GM19467 (cell line): ENCODE data around the gene ZMIZ1.

Source experiments
- ATAC-seq: cut with Tn5 transposase; IDR thresholded peaks from one replicate; pipeline ENCODE4 v1.9.1; 2021; ENCODE audit warnings: mild to moderate bottlenecking, moderate library complexity; ENCODE audit not compliant: unreplicated experiment

The ZMIZ1 gene

DNA sequence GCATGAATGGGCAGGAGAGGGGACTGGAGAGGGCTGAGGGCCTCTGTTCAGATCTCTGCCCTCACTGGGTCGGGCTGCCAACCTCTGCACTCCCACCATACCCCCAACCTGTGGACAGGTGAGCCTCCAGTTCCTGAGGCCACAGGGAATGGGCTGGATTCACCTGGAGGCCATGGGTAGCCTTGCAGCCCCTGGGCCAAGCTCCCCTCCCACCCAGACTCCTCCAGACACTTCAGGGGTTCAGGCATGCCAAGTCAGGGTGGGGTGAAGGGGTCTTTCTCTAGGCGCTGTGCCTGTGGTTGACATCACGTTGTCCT is 80.5 kb downstream of the ZMIZ1 start:
- no peak for ATAC-seq

DNA sequence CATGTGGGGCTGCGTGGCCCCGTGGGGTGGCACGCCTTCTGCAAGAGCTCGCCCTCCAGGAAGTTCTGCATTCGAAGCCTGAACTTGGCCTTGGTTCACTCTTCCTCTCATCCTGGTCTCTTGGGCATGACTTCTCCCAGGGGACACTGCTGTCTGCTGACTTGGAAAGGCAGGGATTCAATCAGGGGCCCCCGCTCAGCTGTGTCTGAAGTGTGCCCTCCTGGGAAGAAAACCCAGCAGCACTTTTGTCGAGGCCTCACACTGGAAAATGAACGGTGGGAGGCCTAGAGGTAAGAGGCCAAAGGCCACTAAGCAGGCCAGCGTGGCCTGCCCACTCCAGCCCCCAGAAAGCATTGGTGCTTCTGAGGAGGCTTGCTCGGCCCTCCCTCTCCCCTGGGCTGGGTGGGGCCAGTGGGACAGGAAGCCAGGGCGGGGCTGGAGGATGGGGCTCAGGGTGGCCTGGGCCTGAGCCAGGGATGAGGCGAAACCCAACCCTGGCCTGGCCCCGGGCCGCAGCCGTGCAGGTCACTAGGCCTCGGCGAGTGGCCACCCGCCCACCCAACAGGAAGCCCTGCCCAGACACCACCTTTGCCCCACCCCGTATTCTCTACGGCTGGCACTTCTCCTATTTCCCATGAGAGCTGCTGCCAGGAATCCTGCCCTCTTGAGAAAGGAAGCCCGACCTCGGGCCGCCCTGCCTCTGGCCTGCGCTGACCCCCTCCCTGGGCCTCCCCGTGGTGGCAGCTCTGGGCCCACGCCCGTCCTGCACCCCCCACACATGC is 81.1 kb downstream of the ZMIZ1 start:
- ATAC-seq: peak; percentile 88

DNA sequence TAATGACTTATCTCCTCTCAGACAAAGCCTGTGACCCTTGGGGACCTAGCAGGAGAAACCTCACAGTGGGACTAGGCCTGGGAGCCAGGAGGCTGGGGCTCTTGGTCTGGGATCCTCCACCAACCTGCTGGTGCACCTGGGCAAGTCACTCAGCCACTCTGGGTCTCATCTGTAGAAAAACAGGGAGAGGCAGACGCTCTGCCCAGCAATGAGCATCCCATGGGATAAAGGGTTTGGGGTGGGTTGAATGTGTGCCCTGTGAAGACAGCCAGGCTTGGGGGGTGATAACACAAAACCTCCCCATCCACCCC is 81.6 kb downstream of the ZMIZ1 start:
- ATAC-seq: no peak

DNA sequence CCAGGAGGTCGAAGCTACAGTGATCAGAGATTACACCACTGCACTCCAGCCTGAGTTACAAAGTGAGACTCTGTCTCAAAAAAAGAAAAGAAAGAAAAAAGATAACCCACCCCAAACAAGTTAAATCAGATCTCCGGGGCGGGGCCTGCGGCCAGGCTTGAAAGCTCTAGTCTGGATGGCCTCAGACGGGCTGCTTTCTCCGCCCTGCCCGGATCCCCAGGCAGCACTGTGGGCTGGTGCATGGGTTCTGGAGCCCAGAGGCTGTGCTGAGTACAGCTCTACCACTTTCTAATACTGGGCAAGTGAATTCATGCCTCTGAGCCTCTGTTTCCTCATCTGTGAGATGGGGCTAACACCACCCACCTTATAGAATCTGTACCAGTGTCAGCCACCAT is 83.7 kb downstream of the ZMIZ1 start:
- ATAC-seq: no peak

DNA sequence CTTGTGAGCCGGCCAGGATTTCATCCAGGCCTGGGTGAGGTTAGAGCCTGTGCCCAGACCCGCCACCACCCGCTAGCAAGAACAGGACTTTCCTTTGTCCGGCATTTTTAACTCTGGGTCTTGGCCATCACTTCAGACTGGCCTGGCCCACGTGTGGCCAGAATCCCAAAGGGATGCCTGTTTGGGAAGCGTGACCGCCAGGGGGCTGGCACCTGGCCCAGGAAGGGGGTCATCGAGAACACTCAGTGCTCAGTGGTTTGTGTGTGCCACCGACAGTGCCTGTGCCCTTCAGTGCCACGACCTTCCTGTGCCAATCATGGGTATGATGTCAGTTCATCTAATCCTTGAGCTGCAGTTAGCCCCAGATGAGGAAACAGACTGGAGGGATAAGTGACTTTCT is 85.0 kb downstream of the ZMIZ1 start:
- ATAC-seq: no peak

DNA sequence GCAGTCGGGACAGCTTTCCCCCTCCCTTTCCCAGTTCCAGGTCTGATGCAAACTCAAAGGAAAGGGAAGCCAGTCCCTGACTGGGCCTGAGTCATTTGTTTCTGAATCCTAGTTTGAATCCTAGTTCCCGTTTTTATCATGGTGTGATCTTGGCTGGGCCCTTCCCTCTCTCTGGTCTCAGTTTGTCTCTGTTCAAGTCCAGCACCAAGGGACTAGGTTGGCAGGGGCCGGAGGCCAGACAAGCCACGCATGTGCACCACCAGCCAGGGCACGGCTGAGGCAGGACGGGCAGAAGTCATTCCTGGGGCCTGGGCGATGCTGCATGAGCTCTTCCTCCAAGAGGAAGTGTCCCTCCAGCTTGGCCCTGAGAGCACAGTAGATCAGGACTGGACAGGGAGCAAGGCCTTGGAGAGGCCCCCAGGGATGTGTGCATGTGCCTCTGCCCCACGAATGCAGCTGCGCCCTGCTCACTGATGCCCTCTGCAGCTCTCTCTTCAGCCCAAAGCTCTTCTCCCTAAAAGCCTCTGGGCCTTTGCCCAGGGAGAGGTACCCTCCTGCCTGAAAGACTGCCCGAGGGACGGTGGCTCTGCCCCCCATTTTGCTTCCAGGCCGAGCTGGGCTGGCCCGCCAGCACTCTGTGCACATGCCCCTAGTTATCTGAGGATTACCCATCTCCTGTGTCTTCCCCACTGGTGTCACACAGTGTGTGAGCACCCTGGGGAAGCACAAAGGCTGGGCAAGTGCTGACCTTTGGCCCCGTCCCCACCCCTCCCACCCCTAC is 86.7 kb downstream of the ZMIZ1 start:
- ATAC-seq: no peak

DNA sequence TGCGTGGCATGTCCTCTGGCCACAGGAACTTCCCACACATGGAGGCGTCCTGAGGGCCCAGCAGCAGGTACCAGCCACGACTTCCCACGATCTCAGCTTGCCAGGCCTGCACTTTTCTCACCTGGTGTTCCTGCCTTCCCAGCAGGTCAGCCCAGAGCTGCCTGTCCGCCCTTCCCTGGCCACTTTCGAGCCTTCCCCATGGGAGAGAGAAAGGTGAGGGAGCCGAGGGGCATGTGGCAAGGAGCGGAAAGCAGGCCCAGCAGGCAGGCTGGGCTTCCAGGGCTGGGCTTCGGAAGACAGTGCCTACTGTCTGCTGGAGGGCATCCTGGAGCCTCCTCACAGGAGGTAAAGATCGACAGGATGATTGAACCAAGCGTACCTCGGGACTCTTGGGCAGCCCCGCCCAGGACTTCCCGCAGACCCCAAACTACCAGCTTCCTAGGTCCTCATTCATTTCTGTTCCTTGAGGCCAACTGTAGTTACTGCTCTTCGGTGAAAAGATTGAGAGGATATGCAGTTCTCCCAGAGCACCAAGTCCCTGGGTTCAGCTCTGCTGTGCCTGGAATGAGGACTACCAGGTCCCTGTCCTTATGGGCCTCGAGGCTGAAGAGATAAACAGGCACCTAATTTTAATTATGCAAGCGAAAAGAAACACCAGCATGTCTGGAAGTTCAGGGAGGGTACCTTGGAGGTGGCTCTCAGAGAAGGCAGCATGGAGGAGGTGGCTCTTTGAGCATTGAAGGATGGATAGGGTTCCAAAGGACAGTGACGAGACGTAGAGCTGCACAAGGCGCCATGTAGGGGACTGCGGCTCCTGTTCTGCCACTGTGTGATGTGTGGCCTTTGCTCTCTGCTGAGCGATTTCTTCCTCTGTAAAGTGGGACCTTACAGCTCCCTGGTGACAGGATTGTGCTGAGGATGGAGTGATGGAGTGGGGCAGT is 87.8 kb downstream of the ZMIZ1 start:
- no peak for ATAC-seq

DNA sequence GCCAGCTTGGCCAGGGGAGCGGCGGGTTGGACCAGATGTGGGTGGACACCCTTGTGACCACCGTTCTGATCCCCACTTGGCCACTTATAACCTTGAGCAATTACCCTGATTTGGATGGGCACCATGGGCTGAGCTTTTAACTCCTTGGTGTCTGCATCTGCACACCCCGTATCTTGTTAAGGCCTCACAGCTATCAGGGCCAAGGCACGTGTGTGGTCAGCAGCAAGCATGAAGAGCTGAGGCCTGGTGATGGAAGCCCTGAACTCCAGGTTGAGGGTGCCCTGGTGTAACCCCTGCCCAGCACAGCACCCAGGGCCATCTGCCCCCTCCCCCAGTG is 89.2 kb downstream of the ZMIZ1 start:
- ATAC-seq: no peak

DNA sequence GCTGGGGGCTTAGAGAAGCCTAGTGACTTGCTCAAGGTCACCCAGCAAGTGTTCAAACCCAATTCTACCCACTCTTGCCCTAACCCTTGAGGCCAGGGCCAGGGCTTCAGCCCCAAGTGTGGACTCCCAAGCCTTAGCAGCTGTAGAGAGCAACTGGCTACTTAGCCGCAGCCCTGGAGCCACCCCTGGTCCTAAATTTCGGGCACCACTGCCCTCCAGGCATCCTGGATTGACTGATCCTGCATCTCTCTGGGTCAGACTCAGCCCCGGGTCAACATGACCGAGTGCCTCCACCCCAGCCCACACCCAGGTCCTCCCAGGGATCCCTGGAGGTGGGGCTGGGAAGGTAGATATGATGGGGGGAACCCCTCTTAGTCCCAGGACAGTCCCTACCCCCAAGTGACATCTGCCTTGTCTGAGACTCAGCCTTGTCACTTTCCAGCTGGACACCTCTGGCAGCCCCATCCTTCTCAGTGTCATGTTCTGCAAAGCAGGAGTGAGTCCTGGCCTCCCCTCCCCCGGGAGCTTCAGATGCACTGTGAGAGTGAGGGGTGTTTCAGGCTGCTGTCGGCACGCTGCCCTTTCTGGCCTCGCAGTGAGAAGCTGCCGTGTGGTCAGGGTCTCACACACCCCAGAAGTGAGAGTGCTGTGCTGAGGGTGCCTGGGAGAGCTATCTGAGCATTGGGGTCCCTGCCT is 89.8 kb downstream of the ZMIZ1 start:
- no peak for ATAC-seq

DNA sequence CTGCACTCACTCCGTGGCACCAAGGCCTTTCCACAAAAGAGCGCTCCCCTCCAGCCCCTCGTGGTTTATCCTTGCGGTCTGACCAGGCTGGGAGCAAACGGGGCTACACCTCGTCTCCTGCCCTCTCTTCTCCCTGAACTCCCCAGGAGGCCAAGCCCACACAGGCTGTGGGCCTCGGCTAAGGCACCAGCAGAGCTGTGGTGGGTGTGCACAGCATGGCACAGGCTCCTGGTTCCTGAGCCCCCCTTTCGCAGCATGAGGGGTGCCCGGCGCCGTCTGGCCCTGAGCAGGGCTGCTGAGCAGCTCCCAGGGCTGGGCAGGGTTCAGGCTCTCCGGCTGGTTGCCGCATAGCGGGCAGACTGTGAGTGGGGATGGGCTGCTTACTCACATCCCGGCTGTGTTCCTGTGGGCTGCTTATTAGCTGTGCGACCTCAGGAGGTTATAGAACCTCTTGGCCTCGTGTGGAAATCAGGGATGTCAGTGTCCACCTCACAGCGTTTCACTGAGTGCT is 90.4 kb downstream of the ZMIZ1 start:
- no peak for ATAC-seq

DNA sequence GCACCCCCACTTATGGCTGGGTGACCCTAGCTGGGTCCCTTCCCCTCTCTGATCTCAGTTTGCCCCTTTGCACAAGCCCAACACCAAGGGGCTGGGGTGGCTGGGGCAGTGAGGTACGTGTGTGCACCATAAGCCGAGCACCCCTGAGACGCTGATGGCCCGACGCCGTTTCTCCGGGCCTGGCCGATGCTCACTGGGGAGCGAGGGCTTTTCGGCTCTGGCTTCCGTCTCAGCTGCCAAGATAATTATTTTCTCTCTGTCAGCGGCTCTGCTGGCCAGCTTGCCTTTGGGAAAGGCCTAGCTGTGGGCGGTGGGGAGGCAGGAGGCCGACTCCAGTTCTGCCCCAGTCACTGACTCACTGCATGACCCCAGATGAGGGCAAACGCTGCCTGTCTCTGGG is 91.0 kb downstream of the ZMIZ1 start:
- ATAC-seq: no peak

DNA sequence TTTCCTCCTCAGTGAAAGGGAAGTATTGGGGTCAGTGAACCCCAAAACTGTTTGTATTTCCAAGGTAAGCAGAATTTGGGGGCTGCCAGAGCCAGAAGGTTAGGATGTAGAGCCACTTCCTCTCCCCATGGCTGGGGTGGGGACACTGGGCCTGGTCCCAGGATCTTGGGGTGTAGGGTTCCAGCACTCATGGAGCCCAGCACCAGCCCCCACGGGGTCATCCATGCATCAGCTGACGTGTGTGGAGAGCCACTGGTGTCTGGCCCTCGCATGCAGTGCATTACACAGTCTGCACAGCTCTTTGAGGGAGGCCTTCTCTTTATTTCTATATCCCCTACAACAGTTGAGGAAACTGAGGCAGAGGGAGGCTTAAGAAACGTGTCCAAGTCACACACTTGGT is 91.4 kb downstream of the ZMIZ1 start:
- no peak for ATAC-seq

DNA sequence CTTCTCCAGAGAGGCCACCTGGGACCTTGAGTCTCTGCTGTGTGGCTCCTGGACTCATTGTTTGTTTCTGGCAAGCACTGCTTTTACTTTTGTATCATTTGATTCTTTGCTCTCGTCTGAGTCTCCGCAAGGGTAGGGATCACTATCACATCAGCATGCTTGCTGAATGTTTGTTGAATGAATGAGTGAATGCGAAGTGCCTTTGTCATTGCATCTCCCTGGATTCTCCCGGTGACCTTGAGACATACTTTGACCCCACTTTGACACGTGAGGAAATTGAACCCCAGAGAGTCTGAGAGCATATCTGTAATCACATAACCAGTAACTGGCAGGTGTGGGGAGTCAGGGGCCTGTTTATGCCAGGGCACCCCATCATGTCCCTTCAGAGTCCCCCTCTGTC is 92.8 kb downstream of the ZMIZ1 start:
- ATAC-seq: no peak

DNA sequence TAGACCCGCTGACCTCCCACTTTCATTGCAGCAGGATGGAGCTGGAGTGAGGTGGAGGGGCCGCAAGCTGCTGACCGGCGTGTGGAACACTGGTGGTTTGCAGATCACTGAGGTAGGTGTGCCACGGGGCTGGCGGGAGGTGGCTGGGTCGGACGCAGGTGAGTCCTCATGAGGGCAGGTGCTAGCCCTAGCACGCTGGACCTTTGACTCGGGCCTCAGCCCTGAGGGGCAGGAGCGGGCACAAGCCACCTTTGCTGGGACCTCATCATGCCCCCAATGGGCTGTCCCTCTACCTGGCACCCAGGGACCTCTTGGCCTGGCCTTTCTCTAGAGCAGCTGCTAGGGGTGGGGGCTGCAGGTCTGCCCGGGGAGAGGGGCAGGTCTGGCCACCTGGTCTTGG is 93.3 kb downstream of the ZMIZ1 start:
- ATAC-seq: no peak

DNA sequence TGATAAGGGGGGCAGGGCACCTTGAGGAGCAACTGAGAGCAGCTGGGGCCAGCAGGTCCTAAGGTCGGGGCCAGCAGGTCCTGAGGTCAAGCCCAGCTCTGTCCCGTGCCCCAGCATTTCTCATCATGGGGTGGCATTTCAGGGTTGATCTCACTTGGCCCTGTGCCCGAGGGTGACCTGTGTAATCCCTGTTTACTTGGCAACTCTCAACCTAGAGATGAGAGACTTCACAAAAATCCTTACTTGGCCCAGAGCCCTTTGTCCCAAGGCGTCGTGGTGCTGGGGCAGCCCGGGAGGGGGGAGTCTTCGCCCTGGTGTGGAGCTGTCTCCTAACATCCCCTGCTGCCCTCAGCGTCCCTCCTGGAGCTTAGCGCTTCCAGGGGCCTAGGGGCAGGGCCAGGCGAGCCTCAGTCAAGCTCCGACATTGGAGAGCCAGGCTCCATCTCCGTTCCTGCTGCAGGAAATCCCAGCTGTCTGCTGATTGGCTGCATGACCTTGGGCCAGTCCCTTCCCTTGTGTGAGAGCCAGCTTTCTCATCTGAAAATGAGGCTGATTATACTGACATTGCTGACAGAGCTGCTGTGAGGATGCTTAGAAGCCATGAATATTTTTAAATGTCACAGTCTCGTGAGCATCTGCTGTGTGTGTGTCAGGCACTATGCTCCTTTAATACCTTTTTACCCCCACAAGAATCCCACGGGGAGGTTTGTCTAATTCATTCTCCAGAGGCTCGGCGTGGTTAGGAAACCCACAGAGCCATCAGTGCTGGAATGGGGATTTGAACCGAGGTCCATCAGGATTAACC is 94.3 kb downstream of the ZMIZ1 start:
- ATAC-seq: no peak

DNA sequence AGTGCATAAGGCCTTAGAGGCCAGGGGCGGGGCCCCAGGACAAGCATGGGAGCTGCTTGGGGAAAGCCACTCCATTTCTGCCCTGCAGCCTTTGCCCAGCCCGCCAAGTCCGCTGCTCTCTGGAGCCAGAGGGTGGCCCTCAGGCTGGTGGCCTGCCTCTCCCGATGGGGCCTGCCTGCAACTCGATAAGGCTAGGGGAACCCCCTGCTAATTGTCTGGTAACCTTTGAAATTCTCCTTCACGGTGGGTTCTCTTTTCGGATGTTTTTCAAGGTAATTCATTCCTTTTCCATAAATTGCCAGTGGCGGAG is 94.9 kb downstream of the ZMIZ1 start:
- ATAC-seq: no peak

DNA sequence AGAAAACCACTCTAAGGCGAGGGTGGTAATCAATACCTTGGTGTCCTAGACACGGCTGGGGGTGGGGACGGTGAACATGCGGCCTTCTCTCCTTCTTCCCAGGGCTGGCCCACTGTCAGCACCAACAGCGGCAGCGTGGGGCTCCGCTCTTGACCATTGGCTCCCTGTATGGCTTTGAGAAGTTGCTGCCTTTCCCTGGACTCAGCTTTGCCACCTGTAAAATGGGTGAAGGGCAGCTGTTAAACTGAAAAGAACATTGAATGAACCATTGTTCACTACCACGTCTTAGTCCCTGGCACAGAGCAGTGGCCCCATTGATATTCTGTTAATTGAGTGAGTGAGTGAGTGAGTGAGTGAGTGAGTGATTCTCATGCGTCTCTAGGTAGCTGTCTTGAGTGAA is 95.3 kb downstream of the ZMIZ1 start:
- no peak for ATAC-seq

DNA sequence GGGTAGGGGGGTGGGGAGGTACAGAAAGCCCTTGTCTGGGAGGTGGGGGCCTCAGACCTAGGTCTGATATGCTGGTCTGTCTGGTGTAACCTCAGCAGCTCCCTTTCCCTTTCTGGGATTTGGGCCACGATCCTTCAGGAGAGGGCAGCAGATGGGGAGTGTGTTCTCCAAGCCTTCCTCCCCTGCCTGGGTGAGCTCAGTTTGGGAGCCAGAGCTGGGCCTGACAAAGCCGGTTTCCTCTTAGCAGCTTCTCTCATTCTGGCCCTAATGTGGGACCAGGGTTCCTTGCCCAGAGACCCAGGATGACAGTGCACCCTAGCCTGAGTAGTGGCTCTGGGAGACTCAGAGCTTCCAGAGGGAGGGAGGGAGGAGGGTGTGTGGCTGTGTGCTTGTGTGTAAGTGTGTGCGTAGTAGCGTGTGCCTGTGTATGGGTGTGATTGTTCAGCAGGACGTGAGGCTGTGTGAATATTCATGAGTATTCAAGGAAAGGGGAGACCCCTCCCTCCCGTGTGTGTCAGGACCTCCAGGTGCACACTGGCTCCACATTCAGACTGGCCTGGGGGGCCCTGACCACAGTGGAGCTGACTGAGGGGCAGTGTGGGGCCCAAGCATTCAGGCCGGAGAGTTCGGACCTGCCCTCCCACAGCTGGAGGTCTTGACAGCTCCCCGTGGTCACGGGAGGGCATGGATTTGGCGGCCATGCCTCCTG is 96.5 kb downstream of the ZMIZ1 start:
- no peak for ATAC-seq

DNA sequence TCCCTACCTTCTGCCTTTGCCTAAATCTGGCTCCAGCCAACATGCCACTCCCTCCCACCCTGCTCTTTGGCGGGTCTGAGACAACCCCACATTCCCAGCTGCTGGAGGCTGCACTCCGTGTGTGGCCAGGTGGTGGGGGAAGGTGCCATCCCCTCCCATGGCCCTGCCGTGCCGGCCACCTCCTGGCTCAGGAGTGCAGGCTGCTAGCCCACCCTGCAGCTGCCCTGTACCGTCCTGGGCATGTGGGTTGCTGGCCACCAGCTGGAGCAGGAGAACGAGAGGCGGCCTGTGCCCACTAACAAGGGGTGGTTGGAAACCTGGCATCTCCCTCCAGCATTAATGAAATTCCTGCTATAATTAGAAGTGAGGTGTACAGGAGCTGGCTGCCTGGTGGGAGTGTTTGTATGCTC is 97.6 kb downstream of the ZMIZ1 start:
- no peak for ATAC-seq

DNA sequence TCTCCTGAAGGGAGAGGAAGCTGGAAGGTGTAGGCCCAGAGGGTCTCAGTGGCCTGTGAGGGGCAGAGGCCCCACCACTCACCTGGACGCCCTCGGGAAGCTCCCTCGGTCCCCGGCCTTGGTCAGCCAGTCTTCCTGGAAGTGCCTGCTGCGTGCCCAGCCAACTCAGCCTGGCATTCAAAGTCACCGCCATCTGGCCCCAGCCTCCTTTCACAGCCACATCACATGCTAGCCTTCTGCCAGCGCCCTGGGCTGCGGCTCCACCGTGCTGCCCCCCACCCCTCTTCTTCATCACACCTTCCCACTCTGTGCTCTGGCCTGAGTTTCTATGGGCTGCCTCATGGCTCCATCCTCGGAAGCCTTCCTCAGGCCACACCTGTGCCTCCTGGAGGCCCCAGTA is 98.0 kb downstream of the ZMIZ1 start:
- no peak for ATAC-seq
